A549 (cell line): ENCODE data around the gene OR1F1. TPM values are rescaled to one million over a fixed set of nuclear protein-coding genes. Genes with fewer than 3 reads are reported as not detected.
"Not testable (repeated sequence)": the region's sequence is repeated elsewhere in the genome, so short reads cannot be mapped to it uniquely, and the experiment has no call there.

ENCODE experiments used
- ATAC-seq, 2 experiments: fragments of 200-7000 bp in 1 of 2; fragments of >200 bp in 1 of 2; cut with Nextera tagmentation in 1 of 2; cut with Tn5 transposase in 1 of 2; 3 replicates each; pipeline versions ENCODE4 v1.8.0 to v1.9.1; 2018 to 2020; ENCODE audit warnings: mild to moderate bottlenecking in 1 of 2, moderate library complexity in 1 of 2
- CTCF ChIA-PET: fragments of 300-600 bp; sonication (Branson Sonifier 250); formaldehyde crosslinking; extraction: SDS; loops from one replicate; lab custom pipeline; 2021; ENCODE audit warnings: antibody characterized with exemption, inconsistent platforms; lab: Yijun Ruan, JAX
- POLR2A ChIA-PET: fragments of 350-600 bp; formaldehyde crosslinking; extraction: SDS; loops from one replicate; lab custom pipeline; 2021; ENCODE audit warnings: antibody characterized with exemption, inconsistent platforms; lab: Yijun Ruan, JAX
- DNase-seq, 2 experiments: peaks; one replicate each; pipeline versions ENCODE4 v3.0.0 to v3.0.0-alpha.2; 2011 to 2016; ENCODE audit warnings: low read depth in 1 of 2, low spot score in 1 of 2
- FAIRE-seq: peaks from 2 replicates; lab custom pipeline; 2011; peaks lifted over from hg19 to GRCh38; lab: Jason Lieb, UNC
- H3K27ac ChIP-seq, 2 experiments: fragments of >200 bp; sonication (Bioruptor Twin); formaldehyde crosslinking; 3 replicates each; pipeline ENCODE4 v1.5.1; 2016 to 2017
- H3K4me1 ChIP-seq: fragments of >200 bp; sonication (Bioruptor Twin); formaldehyde crosslinking; 3 replicates; pipeline ENCODE4 v1.6.1; 2016
- H3K4me2 ChIP-seq: fragments of >200 bp; sonication (Bioruptor Twin); formaldehyde crosslinking; 3 replicates; pipeline ENCODE4 v1.6.1; 2016
- H3K4me3 ChIP-seq: fragments of >200 bp; sonication (Bioruptor Twin); formaldehyde crosslinking; 3 replicates; pipeline ENCODE4 v1.5.1; 2016
- H3K9me3 ChIP-seq: fragments of >200 bp; sonication (Bioruptor Twin); formaldehyde crosslinking; 3 replicates; pipeline ENCODE4 v1.6.1; 2016
- ATOH8 ChIP-seq: fragments of 250-450 bp; sonication (Bioruptor Pico); IDR thresholded peaks from 2 replicates; pipeline ENCODE4 v1.5.0; 2020; ENCODE audit warnings: low read depth, mild to moderate bottlenecking, moderate library complexity
- CBX2 ChIP-seq: fragments of 200-600 bp; sonication (generic); IDR thresholded peaks from 2 replicates; pipeline ENCODE4 v1.6.1; 2016; ENCODE audit warnings: low read depth, mild to moderate bottlenecking, borderline replicate concordance
- CEBPB ChIP-seq, 2 experiments: fragments of >200 bp in 1 of 2; sonication (Bioruptor Twin) in 1 of 2; formaldehyde crosslinking in 1 of 2; IDR thresholded peaks; 2 replicates each; pipeline ENCODE4 v1.6.1; 2012 to 2016
- CHD4 ChIP-seq: fragments of 200-600 bp; sonication (generic); IDR thresholded peaks from 2 replicates; pipeline ENCODE4 v1.6.1; 2016; ENCODE audit warnings: antibody characterized with exemption, mild to moderate bottlenecking, borderline replicate concordance
- EHF ChIP-seq: fragments of 250-450 bp; sonication (Bioruptor Pico); IDR thresholded peaks from 2 replicates; pipeline ENCODE4 v1.5.0; 2020; ENCODE audit warnings: mild to moderate bottlenecking
- ELK1 ChIP-seq: fragments of 150-350 bp; IDR thresholded peaks from 2 replicates; pipeline ENCODE4 v1.6.1; 2014; ENCODE audit warnings: low read depth, mild to moderate bottlenecking, low read length
- ESRRA ChIP-seq: fragments of 150-350 bp; IDR thresholded peaks from 2 replicates; pipeline ENCODE4 v1.6.1; 2014; ENCODE audit warnings: mild to moderate bottlenecking, low read length, borderline replicate concordance
- HDAC2 ChIP-seq: fragments of 200-600 bp; sonication (generic); IDR thresholded peaks from 2 replicates; pipeline ENCODE4 v1.6.1; 2016
- HES2 ChIP-seq: fragments of >200 bp; sonication (Bioruptor Twin); formaldehyde crosslinking; IDR thresholded peaks from 2 replicates; pipeline ENCODE4 v1.6.1; 2016
- JUNB ChIP-seq: fragments of >200 bp; sonication (Bioruptor Twin); formaldehyde crosslinking; IDR thresholded peaks from 2 replicates; pipeline ENCODE4 v1.6.1; 2016
- KDM1A ChIP-seq: fragments of 200-600 bp; sonication (generic); IDR thresholded peaks from 2 replicates; pipeline ENCODE4 v1.6.1; 2016; ENCODE audit warnings: low read depth, mild to moderate bottlenecking
- NFE2L2 ChIP-seq: fragments of 150-350 bp; conservative IDR thresholded peaks from 2 replicates; pipeline ENCODE4 v1.6.1; 2014; ENCODE audit warnings: low read length
- NPAS2 ChIP-seq: fragments of 250-450 bp; sonication (Bioruptor Pico); IDR thresholded peaks from 2 replicates; pipeline ENCODE4 v1.8.0; 2022; ENCODE audit warnings: mild to moderate bottlenecking, moderate library complexity, borderline replicate concordance
- PBX3 ChIP-seq: IDR thresholded peaks from 2 replicates; pipeline ENCODE4 v1.6.1; 2012
- POLR2A ChIP-seq: IDR thresholded peaks from 2 replicates; pipeline ENCODE4 v1.6.1; 2012; ENCODE audit warnings: mild to moderate bottlenecking, low read length
- POLR2AphosphoS2 ChIP-seq: conservative IDR thresholded peaks from 2 replicates; pipeline ENCODE4 v1.6.1; 2012; ENCODE audit warnings: low read length, improper control_type of control experiment, inconsistent platforms
- RCOR1 ChIP-seq: fragments of 150-350 bp; IDR thresholded peaks from 2 replicates; pipeline ENCODE4 v1.6.1; 2014; ENCODE audit warnings: antibody characterized with exemption, low read length, low read depth
- TP53 ChIP-seq: fragments of 250-450 bp; sonication (Bioruptor Pico); IDR thresholded peaks from 2 replicates; pipeline ENCODE4 v1.5.0; 2021; ENCODE audit warnings: mild to moderate bottlenecking, moderate library complexity
- USF2 ChIP-seq: fragments of 450-650 bp; IDR thresholded peaks from 2 replicates; pipeline ENCODE4 v1.6.1; 2014; ENCODE audit warnings: antibody characterized with exemption
- ZFP36 ChIP-seq: fragments of 450-650 bp; IDR thresholded peaks from 2 replicates; pipeline ENCODE4 v1.6.1; 2014; ENCODE audit warnings: borderline replicate concordance; ENCODE audit not compliant: partially characterized antibody
- ZNF302 ChIP-seq: fragments of 250-450 bp; sonication (Bioruptor Pico); IDR thresholded peaks from 2 replicates; pipeline ENCODE4 v1.9.0; 2021; ENCODE audit warnings: inconsistent platforms, mild to moderate bottlenecking, moderate library complexity
- WGBS: methylation state at CpG from one replicate; pipeline ENCODE4 v1.1.6; 2017; ENCODE audit errors: missing lambda C conversion rate; 5-methylcytosine and 5-hydroxymethylcytosine counted together
- polyA plus RNA-seq, 4 experiments: library from polyadenylated mRNA; depleted of rRNA in 3 of 4; stranded (reverse); fragments of >200 nt; fragmentation: RNase III in 1 of 4; extraction: RNeasy Plus Mini Kit Qiagen cat#74134 plus additional on column Dnase treatment in 1 of 4; gene quantifications; 2 replicates in 3 of 4; 3 replicates in 1 of 4; pipeline ENCODE4 v1.2.3, GENCODE V29; 2011 to 2017

OR1F1 gene
- polyA plus RNA-seq, 2 of the 4 experiments (the other 2 are of a cell fraction): 0.31 to 1.3 TPM

- TF ChIP-seq ATOH8: no peak
- TF ChIP-seq KDM1A: no peak
- no peak for TF ChIP-seq ZFP36
Observed at GRCh38 chr16:3138342-3138741, 49.7 kb upstream of the OR1F1 start (continued).

- CTCF ChIA-PET: interaction anchor here (1.1 to 8.3 kb wide), 3 partner anchors 9 to 19 kb away, joined by 3 to 94 read pairs (median 57); no protein-coding TSS in a partner anchor
- ATAC-seq: no peak
- H3K4me1 ChIP-seq: 0 out of 3 replicates have a peak, but pooled peaks cover 6% of the 10 kb centered on the region
Observed at GRCh38 chr16:3138823-3139426, 49.1 kb upstream of the OR1F1 start.

GRCh38 chr16:3139561-3139960 lies 48.4 kb upstream of the OR1F1 start:
- H3K4me1 ChIP-seq, ATAC-seq, POLR2A ChIA-PET, H3K4me2 ChIP-seq, FAIRE-seq, H3K4me3 ChIP-seq, H3K9me3 ChIP-seq, H3K27ac ChIP-seq, DNase-seq: not testable (repeated sequence)
- CTCF ChIA-PET: interaction anchor here (1.1 to 8.3 kb wide), 3 partner anchors 10 to 18 kb away, joined by 3 to 94 read pairs (median 57); no protein-coding TSS in a partner anchor
- 93% methylated on average over 9 of the region's 9 CpGs for WGBS

More at GRCh38 chr16:3138823-3139426, 49.1 kb upstream of the OR1F1 start:
- no peak overlapping the region for H3K4me3 ChIP-seq
- 83% methylated on average over 14 of the region's 14 CpGs for WGBS
- H3K9me3 ChIP-seq: no peaks in the 10 kb centered on the region
- H3K4me2 ChIP-seq: no peak overlapping the region
- FAIRE-seq (no peak), DNase-seq (no peak)
- H3K27ac ChIP-seq: no peak overlapping the region
- POLR2A ChIA-PET: no interaction called here
- TF ChIP-seq CEBPB (IDR thresholded peaks at IDR 0.05): no peak
- TF ChIP-seq JUNB: no peak
- TF ChIP-seq CHD4: no peak
- TF ChIP-seq CBX2: no peak
- TF ChIP-seq ELK1: no peak

- H3K4me3 ChIP-seq: no peak overlapping the region
- 92% methylated on average over 48 of the region's 69 CpGs for WGBS
- no peak for DNase-seq
- POLR2A ChIA-PET: interaction anchor here (0.6 kb wide), 1 partner anchor 34 kb away, joined by 6 read pairs; no protein-coding TSS in a partner anchor
- H3K27ac ChIP-seq: no peak overlapping the region
- FAIRE-seq: no peak
- CTCF ChIA-PET: interaction anchor here (1.1 to 8.3 kb wide), 4 partner anchors 9 to 45 kb away, joined by 3 to 94 read pairs (median 30); no protein-coding TSS in a partner anchor
- 0 out of 3 replicates have a peak, but pooled peaks cover 5% of the 10 kb centered on the region for H3K4me1 ChIP-seq
- TF ChIP-seq RCOR1: no peak
- TF ChIP-seq USF2: no peak
- TF ChIP-seq PBX3: no peak
- TF ChIP-seq NPAS2 (CRISPR knock-in tag): no peak
- no peak for TF ChIP-seq POLR2AphosphoS2
- TF ChIP-seq HES2: no peak
- TF ChIP-seq ZNF302: no peak
- no peak for TF ChIP-seq TP53 (CRISPR knock-in tag)
- TF ChIP-seq NFE2L2: no peak
- no peak for TF ChIP-seq HDAC2
- no peak for TF ChIP-seq ESRRA
- no peak for TF ChIP-seq KDM1A
- no peak for TF ChIP-seq POLR2A
- no peak for TF ChIP-seq CHD4
- no peak for TF ChIP-seq EHF (CRISPR knock-in tag)
- ATAC-seq: no peak
- no peaks in the 10 kb centered on the region for H3K9me3 ChIP-seq
- no peak overlapping the region for H3K4me2 ChIP-seq
Observed at GRCh38 chr16:3140603-3141427, 47.2 kb upstream of the OR1F1 start.
